SK-N-SH treated with all-trans-retinoic acid at 6 μM for 48 hours (cell line): ENCODE data around the gene KCNT1.

Experiments used
- ATAC-seq: fragments of 200-7000 bp; cut with Tn5 transposase; 3 replicates; pipeline ENCODE4 v1.9.1; 2020; ENCODE audit warnings: mild to moderate bottlenecking, moderate library complexity
- ARNTL ChIP-seq: fragments of 450-650 bp; formaldehyde crosslinking; IDR thresholded peaks from 2 replicates; pipeline ENCODE4 v1.5.0; 2020; ENCODE audit warnings: low read depth, mild to moderate bottlenecking, moderate library complexity, borderline replicate concordance
- BACH2 ChIP-seq: fragments of 250-450 bp; sonication (Bioruptor Pico); IDR thresholded peaks from 2 replicates; pipeline ENCODE4 v1.9.0; 2021; ENCODE audit warnings: mild to moderate bottlenecking, borderline replicate concordance
- CREB5 ChIP-seq: fragments of 250-450 bp; sonication (Bioruptor Pico); IDR thresholded peaks from 2 replicates; pipeline ENCODE4 v1.5.1; 2020; ENCODE audit warnings: low read depth, mild to moderate bottlenecking, moderate library complexity
- CSDC2 ChIP-seq: fragments of 250-450 bp; sonication (Bioruptor Pico); IDR thresholded peaks from 2 replicates; pipeline ENCODE4 v1.5.0; 2020; ENCODE audit warnings: mild to moderate bottlenecking, moderate library complexity
- CSRNP3 ChIP-seq: fragments of 250-450 bp; sonication (Bioruptor Pico); IDR thresholded peaks from 2 replicates; pipeline ENCODE4 v1.5.1; 2021; ENCODE audit warnings: mild to moderate bottlenecking, moderate library complexity
- ESRRG ChIP-seq: fragments of 250-450 bp; sonication (Bioruptor Pico); IDR thresholded peaks from 2 replicates; pipeline ENCODE4 v1.6.1; 2021; ENCODE audit warnings: mild to moderate bottlenecking
- GLIS3 ChIP-seq: fragments of 250-450 bp; sonication (Bioruptor Pico); IDR thresholded peaks from 2 replicates; pipeline ENCODE4 v1.5.0; 2020; ENCODE audit warnings: mild to moderate bottlenecking, moderate library complexity
- ISL1 ChIP-seq: fragments of 250-450 bp; sonication (Bioruptor Pico); IDR thresholded peaks from 2 replicates; pipeline ENCODE4 v2.1.2; 2022; ENCODE audit warnings: mild to moderate bottlenecking, moderate library complexity
- OSR1 ChIP-seq: fragments of 250-450 bp; sonication (Bioruptor Pico); IDR thresholded peaks from 2 replicates; pipeline ENCODE4 v1.8.0; 2022; ENCODE audit warnings: moderate library complexity, mild to moderate bottlenecking, inconsistent platforms
- PATZ1 ChIP-seq: fragments of 250-450 bp; sonication (Bioruptor Pico); IDR thresholded peaks from 2 replicates; pipeline ENCODE4 v1.8.0; 2020; ENCODE audit warnings: mild to moderate bottlenecking, moderate library complexity, borderline replicate concordance
- POU6F1 ChIP-seq: fragments of 250-450 bp; sonication (Bioruptor Pico); IDR thresholded peaks from 2 replicates; pipeline ENCODE4 v1.8.0; 2021; ENCODE audit warnings: low read depth, mild to moderate bottlenecking, moderate library complexity, borderline replicate concordance
- PPARA ChIP-seq: fragments of 250-450 bp; sonication (Bioruptor Pico); IDR thresholded peaks from 2 replicates; pipeline ENCODE4 v1.5.0; 2020; ENCODE audit warnings: mild to moderate bottlenecking, borderline replicate concordance
- RARB ChIP-seq: fragments of 250-450 bp; sonication (Bioruptor Pico); IDR thresholded peaks from 2 replicates; pipeline ENCODE4 v1.8.0; 2021; ENCODE audit warnings: mild to moderate bottlenecking, moderate library complexity
- SNAI2 ChIP-seq: fragments of 250-450 bp; sonication (Bioruptor Pico); IDR thresholded peaks from 2 replicates; pipeline ENCODE4 v1.5.0; 2020; ENCODE audit warnings: mild to moderate bottlenecking, moderate library complexity
- TCF4 ChIP-seq: fragments of 250-450 bp; sonication (Bioruptor Pico); IDR thresholded peaks from 2 replicates; pipeline ENCODE4 v1.8.0; 2021; ENCODE audit warnings: mild to moderate bottlenecking, moderate library complexity, borderline replicate concordance
- ZFP3 ChIP-seq: fragments of 250-450 bp; sonication (Bioruptor Pico); IDR thresholded peaks from 2 replicates; pipeline ENCODE4 v1.5.0; 2020; ENCODE audit warnings: mild to moderate bottlenecking, moderate library complexity
- ZFP30 ChIP-seq: fragments of 450-650 bp; formaldehyde crosslinking; IDR thresholded peaks from 2 replicates; pipeline ENCODE4 v1.5.0; 2022; ENCODE audit warnings: mild to moderate bottlenecking, moderate library complexity
- ZNF565 ChIP-seq: fragments of 450-650 bp; formaldehyde crosslinking; conservative IDR thresholded peaks from 2 replicates; pipeline ENCODE4 v1.5.0; 2020; ENCODE audit warnings: low read depth, mild to moderate bottlenecking, moderate library complexity
- ZNF70 ChIP-seq: fragments of 450-650 bp; formaldehyde crosslinking; IDR thresholded peaks from 2 replicates; pipeline ENCODE4 v1.5.0; 2020; ENCODE audit warnings: mild to moderate bottlenecking, moderate library complexity
- ZNF8 ChIP-seq: fragments of 450-650 bp; formaldehyde crosslinking; IDR thresholded peaks from 2 replicates; pipeline ENCODE4 v1.5.0; 2020; ENCODE audit warnings: mild to moderate bottlenecking, moderate library complexity
- TF ChIP-seq, protein P1 (sequence below): fragments of 250-450 bp; sonication (Bioruptor Pico); IDR thresholded peaks from 2 replicates; pipeline ENCODE4 v1.5.0; 2020; ENCODE audit warnings: mild to moderate bottlenecking, moderate library complexity

The KCNT1 gene

DNA sequence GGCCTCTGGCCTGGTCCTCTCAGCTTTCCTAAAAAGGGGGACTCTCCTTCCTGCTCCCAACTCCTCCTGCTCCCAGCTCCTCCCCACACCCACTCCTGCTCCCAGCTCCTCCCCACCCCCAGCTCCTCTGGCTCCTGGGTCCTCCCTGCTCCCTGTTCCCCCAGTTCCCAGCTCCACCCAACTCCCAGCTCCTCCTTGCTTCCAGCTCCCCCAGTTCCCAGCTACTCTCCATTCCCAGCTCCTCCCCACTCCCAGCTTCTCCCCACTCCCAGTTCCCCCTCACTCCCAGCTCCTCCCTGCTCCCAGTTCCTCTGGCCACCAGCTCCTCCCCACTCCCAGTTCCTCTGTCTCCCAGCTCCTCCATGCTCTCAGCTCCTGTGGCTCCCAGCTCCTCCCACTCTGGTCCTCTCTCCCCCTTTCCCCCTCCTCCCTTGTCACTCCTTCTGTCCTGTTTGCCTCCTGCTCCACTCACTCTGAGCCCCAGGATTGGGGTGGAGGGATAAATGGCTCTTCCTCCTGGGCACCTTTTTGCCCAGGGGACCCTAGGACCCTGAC, 75.7 kb downstream of the KCNT1 start:
- ATAC-seq = no peak
- no peak for TF ChIP-seq TCF4 (CRISPR knock-in tag)

- no peak for ATAC-seq
- no peak for TF ChIP-seq ZNF565
- no peak for TF ChIP-seq ZNF70 (CRISPR knock-in tag)
- no peak for TF ChIP-seq POU6F1 (CRISPR knock-in tag)
- TF ChIP-seq CREB5 (CRISPR knock-in tag) = no peak
- TF ChIP-seq RARB (CRISPR knock-in tag) = no peak
Measured at GRCh38 chr9:135778421-135778820, 76.4 kb downstream of the KCNT1 start.

GRCh38 chr9:135779571-135779970, 77.6 kb downstream of the KCNT1 start:
- TF ChIP-seq SNAI2 (CRISPR knock-in tag) (no peak), TCF4 (CRISPR knock-in tag) (no peak), ZNF565 (no peak), ZNF8 (no peak), ISL1 (CRISPR knock-in tag) (no peak), ZNF70 (CRISPR knock-in tag) (no peak), ZFP3 (no peak), BACH2 (CRISPR knock-in tag) (no peak), GLIS3 (CRISPR knock-in tag) (no peak), PATZ1 (CRISPR knock-in tag) (no peak), CREB5 (CRISPR knock-in tag) (no peak), RARB (CRISPR knock-in tag) (no peak), ARNTL (CRISPR knock-in tag) (no peak), PPARA (CRISPR knock-in tag) (no peak), OSR1 (CRISPR knock-in tag) (no peak), CSRNP3 (no peak), CSDC2 (no peak), ZFP30 (no peak), ESRRG (CRISPR knock-in tag) (no peak)
- TF ChIP-seq, protein P1, sequence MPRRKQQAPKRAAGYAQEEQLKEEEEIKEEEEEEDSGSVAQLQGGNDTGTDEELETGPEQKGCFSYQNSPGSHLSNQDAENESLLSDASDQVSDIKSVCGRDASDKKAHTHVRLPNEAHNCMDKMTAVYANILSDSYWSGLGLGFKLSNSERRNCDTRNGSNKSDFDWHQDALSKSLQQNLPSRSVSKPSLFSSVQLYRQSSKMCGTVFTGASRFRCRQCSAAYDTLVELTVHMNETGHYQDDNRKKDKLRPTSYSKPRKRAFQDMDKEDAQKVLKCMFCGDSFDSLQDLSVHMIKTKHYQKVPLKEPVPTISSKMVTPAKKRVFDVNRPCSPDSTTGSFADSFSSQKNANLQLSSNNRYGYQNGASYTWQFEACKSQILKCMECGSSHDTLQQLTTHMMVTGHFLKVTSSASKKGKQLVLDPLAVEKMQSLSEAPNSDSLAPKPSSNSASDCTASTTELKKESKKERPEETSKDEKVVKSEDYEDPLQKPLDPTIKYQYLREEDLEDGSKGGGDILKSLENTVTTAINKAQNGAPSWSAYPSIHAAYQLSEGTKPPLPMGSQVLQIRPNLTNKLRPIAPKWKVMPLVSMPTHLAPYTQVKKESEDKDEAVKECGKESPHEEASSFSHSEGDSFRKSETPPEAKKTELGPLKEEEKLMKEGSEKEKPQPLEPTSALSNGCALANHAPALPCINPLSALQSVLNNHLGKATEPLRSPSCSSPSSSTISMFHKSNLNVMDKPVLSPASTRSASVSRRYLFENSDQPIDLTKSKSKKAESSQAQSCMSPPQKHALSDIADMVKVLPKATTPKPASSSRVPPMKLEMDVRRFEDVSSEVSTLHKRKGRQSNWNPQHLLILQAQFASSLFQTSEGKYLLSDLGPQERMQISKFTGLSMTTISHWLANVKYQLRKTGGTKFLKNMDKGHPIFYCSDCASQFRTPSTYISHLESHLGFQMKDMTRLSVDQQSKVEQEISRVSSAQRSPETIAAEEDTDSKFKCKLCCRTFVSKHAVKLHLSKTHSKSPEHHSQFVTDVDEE (CRISPR knock-in tag) = no peak
- no peak for ATAC-seq
